ENCODE results near the gene AUTS2. TPM values are rescaled to one million over a fixed set of nuclear protein-coding genes. Genes with fewer than 3 reads are reported as not detected.

AUTS2 gene
- total and polyA plus RNA-seq, 9 of the 15 experiments (the other 6 are each of a cell fraction or from before 2014, with no cell fraction given) = 0.58 TPM; not detected in 8

- POLR2A ChIA-PET = no interaction called here
- Histone ChIP-seq H3K4me3 (no peak overlapping the region), H4K20me1 (replicated peaks; ENCODE audit: control insufficient read depth, insufficient read depth, low read length) (no peaks in the 10 kb centered on the region), H3K4me2 (ENCODE audit: insufficient read depth, low read length) (no peak overlapping the region), H3K36me3 (ENCODE audit: control insufficient read depth, insufficient read depth, low read length) (no peaks in the 10 kb centered on the region), H2AFZ (ENCODE audit: low read depth, low read length) (no peak overlapping the region), H3K9me3 (replicated peaks; ENCODE audit: control insufficient read depth, insufficient read depth, low read depth, low read length) (no peaks in the 10 kb centered on the region), H3K27ac (ENCODE audit: extremely low read depth, low read depth, low read length) (no peak overlapping the region), H3K27me3 (ENCODE audit: control insufficient read depth in 2 of 2, insufficient read depth in 2 of 2, low read length in 2 of 2) (no peaks in the 10 kb centered on the region), H3K4me1 (replicated peaks in 1 of 2; ENCODE audit: control insufficient read depth in 2 of 2, insufficient read depth in 2 of 2, low read length in 2 of 2) (no peaks in the 10 kb centered on the region), H3K9me1 (ENCODE audit: control insufficient read depth, insufficient read depth, low read length) (no peaks in the 10 kb centered on the region), H3K9ac (ENCODE audit: insufficient read depth in 1 of 2, low read depth in 2 of 2, low read length in 2 of 2) (no peak overlapping the region), H3K79me2 (ENCODE audit: control insufficient read depth, insufficient read depth, low read length) (no peaks in the 10 kb centered on the region)
- DNase-seq (ENCODE audit: extremely low read depth in 1 of 4, low spot score in 3 of 4) (no peak), ATAC-seq (no peak), FAIRE-seq (no peak)
- WGBS (ENCODE audit: insufficient coverage, low coverage, missing lambda C conversion rate) = 1% methylated on average over 4 of the region's 4 CpGs
- BruUV-seq (replicated peaks) = no TSS peak
- CTCF ChIA-PET (ENCODE audit: low intra/inter-chr PET ratio) = no interaction called here
- in situ Hi-C loops (cut with MboI) (no loop called here), intact Hi-C loops (cut with micrococcal nuclease) (no loop called here)
- TF ChIP-seq EHMT2 (IDR thresholded peaks at IDR 0.05) (no peak), ZKSCAN8 (CRISPR knock-in tag; IDR thresholded peaks at IDR 0.05) (no peak), HCFC1 (IDR thresholded peaks at IDR 0.05; ENCODE audit: low read depth, low read length) (no peak), HDAC3 (IDR thresholded peaks at IDR 0.05; ENCODE audit: borderline replicate concordance, partially characterized antibody) (no peak), TFAP4 (CRISPR knock-in tag; IDR thresholded peaks at IDR 0.05; ENCODE audit: borderline replicate concordance) (no peak), FOXP1 (CRISPR knock-in tag; IDR thresholded peaks at IDR 0.05) (no peak), E2F4 (CRISPR knock-in tag; IDR thresholded peaks at IDR 0.05; ENCODE audit: low read depth) (no peak)
These were observed 383.4 kb downstream of the AUTS2 start for GRCh38 chr7:69981646-69982045.
